Keratinocyte (primary cell): ENCODE measurements around the gene CUX1.

Experiments used
- EZH2 ChIP-seq: IDR thresholded peaks from one replicate; pipeline ENCODE4 v1.6.1; 2012; ENCODE audit warnings: inconsistent platforms, mild to moderate bottlenecking, low read length, moderate library complexity
- TF ChIP-seq, protein P1 (sequence below), 3 experiments: IDR thresholded peaks in 1 of 3; conservative IDR thresholded peaks in 1 of 3; optimal IDR thresholded peaks in 1 of 3; 2 replicates in 2 of 3; 3 replicates in 1 of 3; pipeline versions ENCODE3 to v1.5.1; 2011; ENCODE audit warnings: low read length in 3 of 3, mild to moderate bottlenecking in 3 of 3, moderate library complexity in 2 of 3, control low read depth in 1 of 3, inconsistent platforms in 1 of 3; ENCODE audit not compliant: insufficient read depth in 2 of 3; ENCODE audit errors: extremely low read depth in 1 of 3

DNA sequence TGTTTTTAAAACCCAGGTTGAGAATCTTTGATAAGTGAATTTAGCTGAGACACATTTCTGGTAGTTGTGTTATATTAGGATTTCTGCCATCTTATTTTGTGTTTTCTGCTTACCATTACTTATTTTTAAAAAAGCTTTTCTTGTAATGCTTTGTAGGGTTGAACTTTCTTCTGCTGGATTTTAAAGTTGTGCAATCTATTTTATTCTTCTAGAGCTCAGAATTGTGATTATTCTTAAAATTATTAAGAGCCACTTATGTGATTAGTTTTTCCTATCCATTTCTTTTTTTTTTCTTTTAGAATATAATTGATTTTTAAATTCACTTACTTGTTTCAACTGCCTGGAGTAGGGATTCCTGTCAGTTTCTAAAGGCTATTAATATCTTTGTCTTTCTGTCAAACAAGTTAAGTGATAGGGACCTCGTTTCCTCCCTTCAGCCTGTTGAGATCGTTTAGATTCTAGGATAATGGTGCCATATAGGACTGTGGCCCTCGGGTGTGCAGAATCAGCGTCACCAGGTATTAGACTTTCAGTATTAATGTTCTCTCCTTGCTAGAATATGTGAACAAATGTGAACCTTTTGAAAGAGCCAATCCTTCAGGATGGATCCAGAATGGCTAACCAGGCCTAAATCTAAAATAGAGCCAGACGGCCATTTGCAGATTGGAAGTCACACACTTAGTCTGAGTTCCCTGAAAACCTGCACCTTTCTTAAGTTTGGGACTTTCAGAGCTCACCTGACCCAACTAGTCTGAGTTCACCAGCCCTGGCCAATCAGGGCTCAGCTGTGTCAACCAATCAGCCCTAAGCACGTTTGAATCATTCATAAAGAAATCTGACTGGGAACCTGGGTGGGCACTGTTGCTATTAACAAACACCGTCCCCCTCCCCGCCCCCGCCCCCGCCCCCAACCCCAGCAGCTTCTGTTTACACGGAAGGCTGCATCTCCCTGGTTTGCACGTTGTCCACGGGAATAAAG, 26.2 kb downstream of the CUX1 start:
- TF ChIP-seq, protein P1, sequence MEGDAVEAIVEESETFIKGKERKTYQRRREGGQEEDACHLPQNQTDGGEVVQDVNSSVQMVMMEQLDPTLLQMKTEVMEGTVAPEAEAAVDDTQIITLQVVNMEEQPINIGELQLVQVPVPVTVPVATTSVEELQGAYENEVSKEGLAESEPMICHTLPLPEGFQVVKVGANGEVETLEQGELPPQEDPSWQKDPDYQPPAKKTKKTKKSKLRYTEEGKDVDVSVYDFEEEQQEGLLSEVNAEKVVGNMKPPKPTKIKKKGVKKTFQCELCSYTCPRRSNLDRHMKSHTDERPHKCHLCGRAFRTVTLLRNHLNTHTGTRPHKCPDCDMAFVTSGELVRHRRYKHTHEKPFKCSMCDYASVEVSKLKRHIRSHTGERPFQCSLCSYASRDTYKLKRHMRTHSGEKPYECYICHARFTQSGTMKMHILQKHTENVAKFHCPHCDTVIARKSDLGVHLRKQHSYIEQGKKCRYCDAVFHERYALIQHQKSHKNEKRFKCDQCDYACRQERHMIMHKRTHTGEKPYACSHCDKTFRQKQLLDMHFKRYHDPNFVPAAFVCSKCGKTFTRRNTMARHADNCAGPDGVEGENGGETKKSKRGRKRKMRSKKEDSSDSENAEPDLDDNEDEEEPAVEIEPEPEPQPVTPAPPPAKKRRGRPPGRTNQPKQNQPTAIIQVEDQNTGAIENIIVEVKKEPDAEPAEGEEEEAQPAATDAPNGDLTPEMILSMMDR (optimal IDR thresholded peaks at IDR 0.05 in 1 of 3, IDR thresholded peaks at IDR 0.05 in 1 of 3, conservative IDR thresholded peaks at IDR 0.05 in 1 of 3; ENCODE audit: extremely low read depth in 1 of 3, insufficient read depth in 2 of 3, low read length in 3 of 3) = no peak
- TF ChIP-seq EZH2 = no peak
